WTC11 (cell line): ENCODE data around the gene HIPK2.

Source experiments
- NFATC4 ChIP-seq: fragments of 250-450 bp; sonication (Bioruptor Pico); IDR thresholded peaks from 2 replicates; pipeline ENCODE4 v1.9.0; 2021; ENCODE audit warnings: mild to moderate bottlenecking
- NR2C2 ChIP-seq: sonication (generic); formaldehyde crosslinking; IDR thresholded peaks from 2 replicates; pipeline ENCODE4 v1.8.0; 2022; ENCODE audit warnings: mild to moderate bottlenecking, missing genetic modification reagents
- SMAD3 ChIP-seq: sonication (generic); formaldehyde crosslinking; IDR thresholded peaks from 2 replicates; pipeline ENCODE4 v1.8.0; 2022; ENCODE audit warnings: missing genetic modification reagents, mild to moderate bottlenecking, borderline replicate concordance
- ZNF121 ChIP-seq: sonication (generic); formaldehyde crosslinking; IDR thresholded peaks from 2 replicates; pipeline ENCODE4 v1.8.0; 2023; ENCODE audit warnings: missing genetic modification reagents
- ZNF317 ChIP-seq: sonication (generic); formaldehyde crosslinking; IDR thresholded peaks from 2 replicates; pipeline ENCODE4 v1.8.1; 2023; ENCODE audit warnings: low read depth, mild to moderate bottlenecking, moderate library complexity, missing genetic modification reagents, borderline replicate concordance
- TF ChIP-seq, protein P1 (sequence below): fragments of 200-600 bp; IDR thresholded peaks from 2 replicates; pipeline ENCODE4 v1.8.0; 2022; ENCODE audit warnings: antibody characterized with exemption
- TF ChIP-seq, protein P2 (sequence below): sonication (generic); formaldehyde crosslinking; IDR thresholded peaks from 2 replicates; pipeline ENCODE4 v1.8.0; 2022; ENCODE audit warnings: mild to moderate bottlenecking, missing genetic modification reagents

DNA sequence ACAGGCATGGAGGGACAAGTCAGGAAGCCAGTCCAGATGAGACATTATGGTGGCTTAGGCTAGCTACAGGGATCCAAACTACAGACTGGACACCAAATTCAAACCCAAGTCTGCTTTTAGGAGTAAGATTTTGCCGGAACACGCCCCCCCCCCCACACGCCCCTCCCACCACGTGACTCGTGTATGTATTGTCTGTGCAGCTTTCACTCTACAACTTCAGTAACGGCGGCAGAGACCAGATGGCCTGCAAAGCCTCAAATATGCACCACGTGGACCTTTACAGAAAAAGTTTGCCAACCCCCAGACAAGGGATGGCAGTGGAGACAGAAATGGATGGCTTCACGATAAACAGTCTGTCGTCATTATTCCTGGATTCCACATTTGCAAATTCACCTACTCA is 14.5 kb downstream of the HIPK2 start:
- TF ChIP-seq, protein P1, sequence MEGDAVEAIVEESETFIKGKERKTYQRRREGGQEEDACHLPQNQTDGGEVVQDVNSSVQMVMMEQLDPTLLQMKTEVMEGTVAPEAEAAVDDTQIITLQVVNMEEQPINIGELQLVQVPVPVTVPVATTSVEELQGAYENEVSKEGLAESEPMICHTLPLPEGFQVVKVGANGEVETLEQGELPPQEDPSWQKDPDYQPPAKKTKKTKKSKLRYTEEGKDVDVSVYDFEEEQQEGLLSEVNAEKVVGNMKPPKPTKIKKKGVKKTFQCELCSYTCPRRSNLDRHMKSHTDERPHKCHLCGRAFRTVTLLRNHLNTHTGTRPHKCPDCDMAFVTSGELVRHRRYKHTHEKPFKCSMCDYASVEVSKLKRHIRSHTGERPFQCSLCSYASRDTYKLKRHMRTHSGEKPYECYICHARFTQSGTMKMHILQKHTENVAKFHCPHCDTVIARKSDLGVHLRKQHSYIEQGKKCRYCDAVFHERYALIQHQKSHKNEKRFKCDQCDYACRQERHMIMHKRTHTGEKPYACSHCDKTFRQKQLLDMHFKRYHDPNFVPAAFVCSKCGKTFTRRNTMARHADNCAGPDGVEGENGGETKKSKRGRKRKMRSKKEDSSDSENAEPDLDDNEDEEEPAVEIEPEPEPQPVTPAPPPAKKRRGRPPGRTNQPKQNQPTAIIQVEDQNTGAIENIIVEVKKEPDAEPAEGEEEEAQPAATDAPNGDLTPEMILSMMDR: no peak
- TF ChIP-seq NR2C2 (CRISPR knock-in tag): no peak
- TF ChIP-seq, protein P2, sequence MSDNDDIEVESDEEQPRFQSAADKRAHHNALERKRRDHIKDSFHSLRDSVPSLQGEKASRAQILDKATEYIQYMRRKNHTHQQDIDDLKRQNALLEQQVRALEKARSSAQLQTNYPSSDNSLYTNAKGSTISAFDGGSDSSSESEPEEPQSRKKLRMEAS: no peak
- no peak for TF ChIP-seq NFATC4 (CRISPR knock-in tag)
- TF ChIP-seq SMAD3 (CRISPR knock-in tag): no peak
- TF ChIP-seq ZNF317 (CRISPR knock-in tag): no peak
- TF ChIP-seq ZNF121 (CRISPR knock-in tag): no peak
